ENCODE data around the gene TCHP.

- TF ChIP-seq POLR2AphosphoS5 (IDR thresholded peaks at IDR 0.05; ENCODE audit: low read depth) (no peak), JUNB (IDR thresholded peaks at IDR 0.05; ENCODE audit: unreplicated experiment) (no peak), ZNF462 (CRISPR knock-in tag; IDR thresholded peaks at IDR 0.05) (no peak), EZH2 (IDR thresholded peaks at IDR 0.05; ENCODE audit: low read depth, unreplicated experiment) (no peak), CREB1 (CRISPR knock-in tag; IDR thresholded peaks at IDR 0.05; ENCODE audit: low read depth) (no peak)
- TF ChIP-seq, protein P1, sequence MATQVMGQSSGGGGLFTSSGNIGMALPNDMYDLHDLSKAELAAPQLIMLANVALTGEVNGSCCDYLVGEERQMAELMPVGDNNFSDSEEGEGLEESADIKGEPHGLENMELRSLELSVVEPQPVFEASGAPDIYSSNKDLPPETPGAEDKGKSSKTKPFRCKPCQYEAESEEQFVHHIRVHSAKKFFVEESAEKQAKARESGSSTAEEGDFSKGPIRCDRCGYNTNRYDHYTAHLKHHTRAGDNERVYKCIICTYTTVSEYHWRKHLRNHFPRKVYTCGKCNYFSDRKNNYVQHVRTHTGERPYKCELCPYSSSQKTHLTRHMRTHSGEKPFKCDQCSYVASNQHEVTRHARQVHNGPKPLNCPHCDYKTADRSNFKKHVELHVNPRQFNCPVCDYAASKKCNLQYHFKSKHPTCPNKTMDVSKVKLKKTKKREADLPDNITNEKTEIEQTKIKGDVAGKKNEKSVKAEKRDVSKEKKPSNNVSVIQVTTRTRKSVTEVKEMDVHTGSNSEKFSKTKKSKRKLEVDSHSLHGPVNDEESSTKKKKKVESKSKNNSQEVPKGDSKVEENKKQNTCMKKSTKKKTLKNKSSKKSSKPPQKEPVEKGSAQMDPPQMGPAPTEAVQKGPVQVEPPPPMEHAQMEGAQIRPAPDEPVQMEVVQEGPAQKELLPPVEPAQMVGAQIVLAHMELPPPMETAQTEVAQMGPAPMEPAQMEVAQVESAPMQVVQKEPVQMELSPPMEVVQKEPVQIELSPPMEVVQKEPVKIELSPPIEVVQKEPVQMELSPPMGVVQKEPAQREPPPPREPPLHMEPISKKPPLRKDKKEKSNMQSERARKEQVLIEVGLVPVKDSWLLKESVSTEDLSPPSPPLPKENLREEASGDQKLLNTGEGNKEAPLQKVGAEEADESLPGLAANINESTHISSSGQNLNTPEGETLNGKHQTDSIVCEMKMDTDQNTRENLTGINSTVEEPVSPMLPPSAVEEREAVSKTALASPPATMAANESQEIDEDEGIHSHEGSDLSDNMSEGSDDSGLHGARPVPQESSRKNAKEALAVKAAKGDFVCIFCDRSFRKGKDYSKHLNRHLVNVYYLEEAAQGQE (IDR thresholded peaks at IDR 0.05; ENCODE audit: unreplicated experiment), result no peak
- TF ChIP-seq, protein P2, sequence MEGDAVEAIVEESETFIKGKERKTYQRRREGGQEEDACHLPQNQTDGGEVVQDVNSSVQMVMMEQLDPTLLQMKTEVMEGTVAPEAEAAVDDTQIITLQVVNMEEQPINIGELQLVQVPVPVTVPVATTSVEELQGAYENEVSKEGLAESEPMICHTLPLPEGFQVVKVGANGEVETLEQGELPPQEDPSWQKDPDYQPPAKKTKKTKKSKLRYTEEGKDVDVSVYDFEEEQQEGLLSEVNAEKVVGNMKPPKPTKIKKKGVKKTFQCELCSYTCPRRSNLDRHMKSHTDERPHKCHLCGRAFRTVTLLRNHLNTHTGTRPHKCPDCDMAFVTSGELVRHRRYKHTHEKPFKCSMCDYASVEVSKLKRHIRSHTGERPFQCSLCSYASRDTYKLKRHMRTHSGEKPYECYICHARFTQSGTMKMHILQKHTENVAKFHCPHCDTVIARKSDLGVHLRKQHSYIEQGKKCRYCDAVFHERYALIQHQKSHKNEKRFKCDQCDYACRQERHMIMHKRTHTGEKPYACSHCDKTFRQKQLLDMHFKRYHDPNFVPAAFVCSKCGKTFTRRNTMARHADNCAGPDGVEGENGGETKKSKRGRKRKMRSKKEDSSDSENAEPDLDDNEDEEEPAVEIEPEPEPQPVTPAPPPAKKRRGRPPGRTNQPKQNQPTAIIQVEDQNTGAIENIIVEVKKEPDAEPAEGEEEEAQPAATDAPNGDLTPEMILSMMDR (conservative IDR thresholded peaks at IDR 0.05; ENCODE audit: low read depth in 2 of 2), result no peak
Measured at GRCh38 chr12:109912855-109913321, 12.8 kb downstream of the TCHP start.
